Islet of Langerhans (tissue), 1 donor: Measurements from ENCODE around the gene PTGS1.
"Not testable (repeated sequence)": the region's sequence is repeated elsewhere in the genome, so short reads cannot be mapped to it uniquely, and the experiment has no call there.

ENCODE experiments used
- FAIRE-seq: peaks from one replicate; lab custom pipeline; 2011; peaks lifted over from hg19 to GRCh38; lab: Jason Lieb, UNC

The PTGS1 gene

GRCh38 chr9:122370869-122371755 lies at the start of gene PTGS1:
Gene PTGS1, plus strand, starts transcription at chr9:122371024. Its CDS starts 61 bp downstream, at chr9:122371085.
- FAIRE-seq, result no peak

- no peak for FAIRE-seq
Measured at GRCh38 chr9:122322553-122322952, 48.3 kb upstream of the PTGS1 start.

GRCh38 chr9:122324665-122325064 lies 46.2 kb upstream of the PTGS1 start:
- FAIRE-seq, result not testable (repeated sequence)

GRCh38 chr9:122325124-122325523 lies 45.7 kb upstream of the PTGS1 start:
- no peak for FAIRE-seq

GRCh38 chr9:122327175-122327574 lies 43.6 kb upstream of the PTGS1 start:
- FAIRE-seq, result no peak

- FAIRE-seq, result no peak
Measured at GRCh38 chr9:122329597-122329996, 41.2 kb upstream of the PTGS1 start.

GRCh38 chr9:122330466-122330865 lies 40.4 kb upstream of the PTGS1 start:
- not testable (repeated sequence) for FAIRE-seq

- no peak for FAIRE-seq
Measured at GRCh38 chr9:122331523-122331927, 39.3 kb upstream of the PTGS1 start.

GRCh38 chr9:122332083-122332482 lies 38.7 kb upstream of the PTGS1 start:
- no peak for FAIRE-seq

GRCh38 chr9:122332644-122333043 lies 38.2 kb upstream of the PTGS1 start:
- FAIRE-seq, result no peak

GRCh38 chr9:122333169-122333808 lies 37.5 kb upstream of the PTGS1 start:
- no peak for FAIRE-seq

- no peak for FAIRE-seq
Measured at GRCh38 chr9:122334916-122335315, 35.9 kb upstream of the PTGS1 start.

- no peak for FAIRE-seq
Measured at GRCh38 chr9:122336189-122336588, 34.6 kb upstream of the PTGS1 start.

GRCh38 chr9:122336866-122337555 lies 33.8 kb upstream of the PTGS1 start:
- FAIRE-seq, result no peak

GRCh38 chr9:122337556-122337929 lies 33.3 kb upstream of the PTGS1 start:
- no peak for FAIRE-seq

- no peak for FAIRE-seq
Measured at GRCh38 chr9:122338536-122338935, 32.3 kb upstream of the PTGS1 start.

GRCh38 chr9:122338994-122339393 lies 31.8 kb upstream of the PTGS1 start:
- no peak for FAIRE-seq

- FAIRE-seq, result no peak
Measured at GRCh38 chr9:122339579-122339978, 31.2 kb upstream of the PTGS1 start.

GRCh38 chr9:122340161-122340560 lies 30.7 kb upstream of the PTGS1 start:
- FAIRE-seq, result no peak

GRCh38 chr9:122342323-122343050 lies 28.3 kb upstream of the PTGS1 start:
- no peak for FAIRE-seq

GRCh38 chr9:122346478-122347347 lies 24.1 kb upstream of the PTGS1 start:
- no peak for FAIRE-seq
